K562 treated with DMSO at 1 percent for 12 hours (cell line): Measurements from ENCODE around the gene LRIF1. TPM values are rescaled to one million over a fixed set of nuclear protein-coding genes. Genes with fewer than 3 reads are reported as not detected.

Experiments used
- total RNA-seq: library from RNA; unstranded; fragments of 300-600 nt; gene quantifications from 2 replicates; pipeline ENCODE4 v1.2.3, GENCODE V29; 2022; ENCODE audit not compliant: insufficient read depth

Gene LRIF1, protein sequence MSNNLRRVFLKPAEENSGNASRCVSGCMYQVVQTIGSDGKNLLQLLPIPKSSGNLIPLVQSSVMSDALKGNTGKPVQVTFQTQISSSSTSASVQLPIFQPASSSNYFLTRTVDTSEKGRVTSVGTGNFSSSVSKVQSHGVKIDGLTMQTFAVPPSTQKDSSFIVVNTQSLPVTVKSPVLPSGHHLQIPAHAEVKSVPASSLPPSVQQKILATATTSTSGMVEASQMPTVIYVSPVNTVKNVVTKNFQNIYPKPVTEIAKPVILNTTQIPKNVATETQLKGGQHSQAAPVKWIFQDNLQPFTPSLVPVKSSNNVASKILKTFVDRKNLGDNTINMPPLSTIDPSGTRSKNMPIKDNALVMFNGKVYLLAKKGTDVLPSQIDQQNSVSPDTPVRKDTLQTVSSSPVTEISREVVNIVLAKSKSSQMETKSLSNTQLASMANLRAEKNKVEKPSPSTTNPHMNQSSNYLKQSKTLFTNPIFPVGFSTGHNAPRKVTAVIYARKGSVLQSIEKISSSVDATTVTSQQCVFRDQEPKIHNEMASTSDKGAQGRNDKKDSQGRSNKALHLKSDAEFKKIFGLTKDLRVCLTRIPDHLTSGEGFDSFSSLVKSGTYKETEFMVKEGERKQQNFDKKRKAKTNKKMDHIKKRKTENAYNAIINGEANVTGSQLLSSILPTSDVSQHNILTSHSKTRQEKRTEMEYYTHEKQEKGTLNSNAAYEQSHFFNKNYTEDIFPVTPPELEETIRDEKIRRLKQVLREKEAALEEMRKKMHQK
- total RNA-seq = 21.0 and 56.4 TPM in 2 replicates

DNA sequence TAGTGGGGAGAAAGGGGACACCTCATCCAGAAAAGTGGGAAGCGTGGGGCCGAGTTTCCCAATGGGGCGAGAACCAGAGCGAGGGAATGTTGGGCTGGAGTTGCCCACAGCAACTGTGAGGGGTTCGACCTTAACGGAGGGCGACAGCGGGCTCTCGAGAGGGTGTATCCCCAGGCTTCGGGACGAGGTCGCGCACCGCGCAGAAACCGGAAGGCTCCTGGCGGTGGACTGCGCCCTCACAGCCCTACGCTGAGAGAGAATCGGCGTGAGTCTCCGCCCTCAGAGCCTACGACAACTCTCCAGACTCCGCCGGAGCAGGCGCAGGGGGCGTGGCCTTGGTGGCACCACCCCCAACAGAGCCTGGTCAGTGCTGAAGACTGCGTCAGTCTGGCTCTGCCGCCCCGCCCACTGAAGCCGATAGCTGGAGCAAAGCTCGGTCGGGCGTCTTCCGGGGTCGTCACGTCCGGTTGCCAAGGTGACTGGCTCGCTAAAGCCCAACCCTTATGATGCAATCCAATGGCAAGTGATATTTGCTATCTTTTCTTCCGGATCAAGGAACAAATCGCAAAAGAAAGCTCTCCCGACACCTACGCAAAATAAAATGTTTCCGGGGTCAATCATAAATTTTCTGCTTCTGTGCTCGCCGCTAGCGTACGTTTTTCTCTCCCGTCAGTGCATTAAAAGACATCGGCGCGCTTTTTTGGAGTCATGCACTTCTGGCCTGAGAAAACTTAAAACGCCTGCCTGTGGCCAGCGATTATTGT is at the start of gene LRIF1:
TSS of gene LRIF1 (minus strand) at position 232 of the 764 bp plus-strand sequence. CDS start 234 bp downstream, outside the sequence.

Other genes starting within 250 kb of the LRIF1 start
- gene CD53, start 90.8 kb downstream of the LRIF1 start, total RNA-seq = 126 and 210 TPM in 2 replicates
- gene DRAM2, start 176.2 kb upstream of the LRIF1 start, total RNA-seq = 54.3 and 96.5 TPM in 2 replicates
- gene CEPT1, start 176.3 kb upstream of the LRIF1 start, total RNA-seq = 18.1 and 33.8 TPM in 2 replicates
- gene DENND2D, start 236.7 kb upstream of the LRIF1 start, total RNA-seq = 1.1 TPM in 1 of 2 replicates, not detected in the other